GM12801 (cell line): Measurements from ENCODE around the gene NDUFS8.

Experiments
- CTCF ChIP-seq: IDR thresholded peaks from one replicate; pipeline ENCODE4 v1.5.1; 2011; ENCODE audit warnings: control low read depth; ENCODE audit not compliant: insufficient read length; ENCODE audit errors: extremely low read depth

Gene NDUFS8

DNA sequence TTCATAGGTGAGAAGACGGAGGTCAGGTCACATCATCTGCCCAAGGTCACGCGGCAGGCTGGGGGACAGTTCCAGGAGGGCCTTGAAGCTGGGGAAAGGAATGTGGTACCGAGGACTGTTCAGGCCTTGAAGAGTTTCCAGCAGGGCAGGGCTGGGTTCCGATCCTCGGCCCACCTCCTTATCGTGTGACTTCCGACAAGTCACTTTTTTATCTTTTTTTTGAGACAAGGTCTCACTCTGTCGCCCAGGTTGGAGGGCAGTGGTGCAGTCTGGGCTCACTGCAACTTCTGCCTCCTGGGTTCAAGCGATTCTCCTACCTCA, 623 bp downstream of the NDUFS8 start:
- TF ChIP-seq CTCF: no peak

DNA sequence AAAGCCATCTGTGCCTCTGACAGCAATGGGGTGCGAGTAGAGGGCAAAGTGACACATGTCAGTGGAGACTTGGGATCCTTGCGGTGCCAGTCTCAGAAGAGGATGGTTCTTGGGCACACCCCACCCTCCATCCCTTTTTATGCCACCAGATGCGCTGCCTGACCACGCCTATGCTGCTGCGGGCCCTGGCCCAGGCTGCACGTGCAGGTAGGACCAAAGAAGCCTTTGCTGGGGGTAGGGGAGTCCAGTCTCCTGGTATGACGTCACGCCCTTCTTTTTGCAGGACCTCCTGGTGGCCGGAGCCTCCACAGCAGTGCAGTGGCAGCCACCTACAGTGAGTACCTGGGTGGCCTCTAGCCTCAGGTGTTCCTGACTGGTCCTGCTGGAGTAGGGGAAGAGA, 1.5 kb downstream of the NDUFS8 start:
- TF ChIP-seq CTCF: no peak

DNA sequence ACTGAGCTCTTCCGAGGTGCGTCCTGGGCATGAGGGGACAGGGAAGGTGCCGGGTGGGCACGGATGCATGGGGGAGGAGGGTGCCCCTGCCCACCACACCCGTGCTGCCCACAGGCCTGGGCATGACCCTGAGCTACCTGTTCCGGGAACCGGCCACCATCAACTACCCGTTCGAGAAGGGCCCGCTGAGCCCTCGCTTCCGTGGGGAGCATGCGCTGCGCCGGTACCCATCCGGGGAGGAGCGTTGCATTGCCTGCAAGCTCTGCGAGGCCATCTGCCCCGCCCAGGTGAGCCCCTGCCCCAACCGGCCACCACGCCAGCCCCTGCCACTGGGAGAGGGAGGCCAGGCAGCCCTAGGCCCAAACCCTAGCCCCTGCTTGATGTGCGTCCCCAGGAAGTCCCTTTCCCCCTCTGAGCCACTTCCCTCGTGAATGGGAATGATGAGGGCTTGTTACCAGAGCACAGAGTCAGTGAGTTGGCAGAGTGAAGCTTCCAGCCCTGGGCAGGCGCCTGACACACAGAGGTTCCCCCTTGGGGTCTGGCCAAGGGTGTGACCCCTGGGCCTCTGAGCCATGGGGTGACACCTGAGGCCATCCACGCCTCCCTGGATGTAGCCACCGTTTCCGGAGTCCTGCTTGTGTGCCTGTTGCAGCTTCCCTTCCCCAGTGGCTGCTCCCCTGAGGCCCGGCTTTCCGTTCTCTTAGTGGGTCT, 2.7 kb downstream of the NDUFS8 start:
- no peak for TF ChIP-seq CTCF

GRCh38 chr11:68033708-68034045, 3.2 kb downstream of the NDUFS8 start:
- TF ChIP-seq CTCF: no peak

- TF ChIP-seq CTCF: no peak
Measured at GRCh38 chr11:68035266-68035876, 4.9 kb downstream of the NDUFS8 start.

GRCh38 chr11:68036141-68036716, 5.7 kb downstream of the NDUFS8 start:
- TF ChIP-seq CTCF: no peak

GRCh38 chr11:68036717-68037239, 6.3 kb downstream of the NDUFS8 start:
- no peak for TF ChIP-seq CTCF
